Measurements from ENCODE around the gene MYLK3. TPM values are rescaled to one million over a fixed set of nuclear protein-coding genes. Genes with fewer than 3 reads are reported as not detected.

The MYLK3 gene
- total RNA-seq, 6 experiments from 2014 or later, result 0.02 to 0.35 (median 0.19) TPM; not detected in 1

DNA sequence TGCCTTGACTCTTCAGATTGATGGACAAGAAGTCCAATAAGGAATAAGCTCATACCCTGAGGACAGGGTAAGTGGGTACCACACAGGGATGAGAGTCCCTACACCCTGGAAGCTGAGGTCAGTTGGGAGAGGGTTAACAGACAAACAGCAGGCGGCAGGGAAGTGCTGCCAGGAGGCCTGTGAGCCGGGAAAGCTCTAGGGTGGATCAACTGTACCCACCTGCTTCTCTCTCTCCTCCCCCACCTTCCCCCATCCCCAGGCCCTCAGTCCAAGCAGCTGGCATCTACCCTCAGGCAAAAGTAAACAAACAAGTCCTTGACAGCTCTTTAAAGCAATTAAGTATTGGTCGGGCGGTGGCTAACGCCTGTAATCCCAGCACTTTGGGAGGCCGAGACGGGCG is 20.7 kb upstream of the MYLK3 start:
- TF ChIP-seq, protein P1, sequence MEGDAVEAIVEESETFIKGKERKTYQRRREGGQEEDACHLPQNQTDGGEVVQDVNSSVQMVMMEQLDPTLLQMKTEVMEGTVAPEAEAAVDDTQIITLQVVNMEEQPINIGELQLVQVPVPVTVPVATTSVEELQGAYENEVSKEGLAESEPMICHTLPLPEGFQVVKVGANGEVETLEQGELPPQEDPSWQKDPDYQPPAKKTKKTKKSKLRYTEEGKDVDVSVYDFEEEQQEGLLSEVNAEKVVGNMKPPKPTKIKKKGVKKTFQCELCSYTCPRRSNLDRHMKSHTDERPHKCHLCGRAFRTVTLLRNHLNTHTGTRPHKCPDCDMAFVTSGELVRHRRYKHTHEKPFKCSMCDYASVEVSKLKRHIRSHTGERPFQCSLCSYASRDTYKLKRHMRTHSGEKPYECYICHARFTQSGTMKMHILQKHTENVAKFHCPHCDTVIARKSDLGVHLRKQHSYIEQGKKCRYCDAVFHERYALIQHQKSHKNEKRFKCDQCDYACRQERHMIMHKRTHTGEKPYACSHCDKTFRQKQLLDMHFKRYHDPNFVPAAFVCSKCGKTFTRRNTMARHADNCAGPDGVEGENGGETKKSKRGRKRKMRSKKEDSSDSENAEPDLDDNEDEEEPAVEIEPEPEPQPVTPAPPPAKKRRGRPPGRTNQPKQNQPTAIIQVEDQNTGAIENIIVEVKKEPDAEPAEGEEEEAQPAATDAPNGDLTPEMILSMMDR (IDR thresholded peaks at IDR 0.05), result no peak
- Mint-ChIP-seq H3K9me3 (no peaks in the 10 kb centered on the region), H3K27ac (no peak overlapping the region), H3K4me3 (no peak overlapping the region), H3K4me1 (ENCODE audit: low read depth) (peaks cover 12% of the 10 kb centered on the region; the same call in 1 of the 2 replicates), H3K36me3 (ENCODE audit: low read depth) (no peaks in the 10 kb centered on the region), H3K27me3 (ENCODE audit: insufficient read depth) (peaks cover 9% of the 10 kb centered on the region)
- no peak for DNase-seq

DNA sequence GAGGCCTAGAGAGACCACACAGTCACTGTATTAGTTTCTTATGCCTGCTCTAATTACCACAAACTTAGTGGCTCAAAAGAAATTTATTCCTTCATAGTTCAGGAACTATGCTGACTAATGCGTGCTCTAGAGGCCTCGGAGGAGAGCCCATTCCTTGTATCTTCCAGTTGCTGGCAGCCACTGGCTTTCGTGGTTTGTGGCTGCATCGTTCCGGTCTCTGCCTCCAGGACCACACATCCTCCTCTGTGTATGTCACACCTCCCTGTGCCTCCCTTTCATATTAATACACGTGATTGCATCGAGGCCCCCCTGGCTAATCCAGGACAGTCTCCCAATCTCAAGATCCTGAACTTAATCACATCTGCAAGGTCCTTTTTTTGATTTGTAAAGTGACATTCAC is 16.9 kb upstream of the MYLK3 start:
- DNase-seq, result peak; percentile 68
- no peak overlapping the region for H3K4me3 Mint-ChIP-seq
- H3K4me1 Mint-ChIP-seq (ENCODE audit: low read depth), result peaks cover 7% of the 10 kb centered on the region; the same call in 1 of the 2 replicates
- peaks cover 24% of the 10 kb centered on the region for H3K27me3 Mint-ChIP-seq (ENCODE audit: insufficient read depth)
- no peaks in the 10 kb centered on the region for H3K36me3 Mint-ChIP-seq (ENCODE audit: low read depth)
- TF ChIP-seq, protein P1 (IDR thresholded peaks at IDR 0.05), result no peak
- H3K9me3 Mint-ChIP-seq, result no peaks in the 10 kb centered on the region
- H3K27ac Mint-ChIP-seq, result no peak overlapping the region

DNA sequence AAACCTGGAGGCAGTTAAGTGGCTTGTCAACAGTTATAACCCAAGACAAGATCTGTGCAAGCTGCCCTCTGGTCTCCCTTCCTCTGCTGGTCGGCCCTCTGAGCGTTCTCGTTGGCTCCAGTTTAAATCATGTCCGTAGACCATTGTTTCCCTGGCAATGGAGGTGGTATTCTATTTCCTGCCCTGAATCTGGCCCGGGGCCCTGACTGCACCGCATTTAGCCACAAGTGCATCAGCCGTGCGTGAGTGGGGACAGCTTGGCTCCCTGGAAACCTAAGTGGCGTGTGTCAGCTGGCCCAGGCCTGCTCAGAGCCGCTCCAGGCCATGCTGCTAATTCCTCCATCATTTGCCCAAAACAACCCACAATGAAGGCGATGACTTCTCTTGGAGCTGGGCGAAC is 15.0 kb upstream of the MYLK3 start:
- TF ChIP-seq, protein P1 (IDR thresholded peaks at IDR 0.05), result no peak
- H3K9me3 Mint-ChIP-seq, result no peaks in the 10 kb centered on the region
- peaks cover 32% of the 10 kb centered on the region for H3K27me3 Mint-ChIP-seq (ENCODE audit: insufficient read depth)
- no peak overlapping the region for H3K4me3 Mint-ChIP-seq
- no peak overlapping the region for H3K27ac Mint-ChIP-seq
- H3K4me1 Mint-ChIP-seq (ENCODE audit: low read depth), result peaks cover 7% of the 10 kb centered on the region; the same call in 1 of the 2 replicates
- DNase-seq, result no peak
- H3K36me3 Mint-ChIP-seq (ENCODE audit: low read depth), result no peaks in the 10 kb centered on the region

DNA sequence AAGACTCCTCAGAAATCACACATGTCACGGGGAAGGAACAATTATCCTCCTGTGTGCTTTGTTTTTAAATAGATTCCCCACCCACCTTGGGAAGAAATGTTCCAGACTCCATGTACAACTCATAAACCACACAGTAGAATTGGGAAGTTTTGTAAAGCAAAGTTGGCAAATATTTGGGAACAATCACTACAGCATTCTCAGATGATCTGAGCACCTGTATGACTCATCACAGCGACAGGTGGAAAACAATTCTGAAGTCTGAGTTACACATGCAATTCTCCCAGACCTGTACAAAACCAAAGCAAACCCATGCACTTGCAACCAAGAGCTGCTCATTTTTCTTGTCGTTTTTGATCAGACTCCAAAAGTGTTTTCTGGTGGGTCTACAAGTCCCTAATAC is 14.4 kb upstream of the MYLK3 start:
- Mint-ChIP-seq H3K27ac (no peak overlapping the region), H3K4me1 (ENCODE audit: low read depth) (peaks cover 11% of the 10 kb centered on the region), H3K36me3 (ENCODE audit: low read depth) (no peaks in the 10 kb centered on the region), H3K9me3 (no peaks in the 10 kb centered on the region), H3K4me3 (no peak overlapping the region), H3K27me3 (ENCODE audit: insufficient read depth) (peaks cover 38% of the 10 kb centered on the region)
- DNase-seq, result no peak
- TF ChIP-seq, protein P1 (IDR thresholded peaks at IDR 0.05), result no peak

DNA sequence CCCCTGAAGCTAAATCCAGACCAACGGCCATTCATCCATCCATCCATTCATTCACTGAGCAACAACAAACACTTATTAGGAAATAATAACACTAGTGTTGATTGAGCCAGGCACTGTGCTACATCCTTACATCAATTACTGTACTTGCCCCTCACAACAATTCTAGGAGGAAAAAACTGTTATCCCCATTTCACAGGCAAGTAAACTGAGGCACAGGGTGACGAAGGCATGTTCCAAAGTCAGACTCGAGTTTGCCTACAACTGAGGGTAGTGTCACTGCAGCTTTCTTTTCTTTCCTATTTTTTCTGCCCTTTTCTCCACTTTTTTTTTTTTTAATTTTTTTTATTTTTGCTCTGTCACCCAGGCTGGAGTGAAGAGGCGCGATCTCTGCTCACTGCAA is 11.2 kb upstream of the MYLK3 start:
- no peaks in the 10 kb centered on the region for H3K36me3 Mint-ChIP-seq (ENCODE audit: low read depth)
- peaks cover 50% of the 10 kb centered on the region for H3K27me3 Mint-ChIP-seq (ENCODE audit: insufficient read depth)
- peaks cover 12% of the 10 kb centered on the region; the same call in 1 of the 2 replicates for H3K4me1 Mint-ChIP-seq (ENCODE audit: low read depth)
- no peaks in the 10 kb centered on the region for H3K9me3 Mint-ChIP-seq
- no peak for DNase-seq
- TF ChIP-seq, protein P1 (IDR thresholded peaks at IDR 0.05), result no peak
- H3K27ac Mint-ChIP-seq, result no peak overlapping the region
- no peak overlapping the region for H3K4me3 Mint-ChIP-seq
